Adrenal gland (tissue), 5 donors: Measurements from ENCODE around the gene NOL4L.

Source experiments
- CTCF ChIP-seq, 6 experiments: fragments of 450-650 bp in 4 of 6; fragments of 200-600 bp in 2 of 6; sonication (generic) in 1 of 6; IDR thresholded peaks; 1 replicate in 5 of 6; 2 replicates in 1 of 6; pipeline versions ENCODE4 v1.5.1 to v1.8.0; 2016 to 2021; ENCODE audit warnings: antibody characterized with exemption in 6 of 6, mild to moderate bottlenecking in 2 of 6, moderate library complexity in 1 of 6
- POLR2A ChIP-seq, 2 donors: fragments of 450-650 bp; IDR thresholded peaks; one replicate each; pipeline ENCODE4 v1.6.1; 2017; ENCODE audit warnings: antibody characterized with exemption in 2 of 2, mild to moderate bottlenecking in 2 of 2, moderate library complexity in 1 of 2
- donor health status: DM: no; HTN: no; CAD: no.

GRCh38 chr20:32460231-32460630 is 124.9 kb downstream of the NOL4L start:
- no peak for TF ChIP-seq POLR2A (IDR thresholded peaks at IDR 0.05)
- TF ChIP-seq CTCF (IDR thresholded peaks at IDR 0.05) = no peak
